Immature natural killer cell (primary cell): Measurements from ENCODE around the gene CYTL1. TPM values are rescaled to one million over a fixed set of nuclear protein-coding genes. Genes with fewer than 3 reads are reported as not detected.
"Not testable (repeated sequence)": the region's sequence is repeated elsewhere in the genome, so short reads cannot be mapped to it uniquely, and the experiment has no call there.

Experiments
- DNase-seq, 3 donors: peaks; one replicate each; pipeline ENCODE4 v3.0.0; 2022; ENCODE audit warnings: mixed read lengths in 1 of 3
- H3K27ac Mint-ChIP-seq, 6 donors: one replicate each; pipeline ENCODE4 v1.8.0; 2020; ENCODE audit warnings: mixed read lengths in 6 of 6, mild to moderate bottlenecking in 5 of 6, inconsistent platforms in 4 of 6, moderate library complexity in 3 of 6
- H3K27me3 Mint-ChIP-seq, 3 donors: one replicate each; pipeline ENCODE4 v1.8.0; 2020 to 2021; ENCODE audit warnings: low read depth in 3 of 3, mild to moderate bottlenecking in 3 of 3, mixed read lengths in 3 of 3, moderate library complexity in 3 of 3, inconsistent platforms in 1 of 3
- H3K36me3 Mint-ChIP-seq, 3 donors: one replicate each; pipeline ENCODE4 v1.8.0; 2020; ENCODE audit warnings: mixed read lengths in 3 of 3, inconsistent platforms in 2 of 3, mild to moderate bottlenecking in 2 of 3
- H3K4me1 Mint-ChIP-seq, 2 donors: one replicate each; pipeline ENCODE4 v1.8.0; 2020; ENCODE audit warnings: inconsistent platforms in 2 of 2, mild to moderate bottlenecking in 2 of 2, mixed read lengths in 2 of 2, moderate library complexity in 1 of 2
- H3K4me3 Mint-ChIP-seq, 5 donors: one replicate each; pipeline ENCODE4 v1.8.0; 2020; ENCODE audit warnings: mild to moderate bottlenecking in 5 of 5, mixed read lengths in 5 of 5, inconsistent platforms in 3 of 5, moderate library complexity in 3 of 5
- H3K9me3 Mint-ChIP-seq, 6 donors: one replicate each; pipeline ENCODE4 v1.8.0; 2020; ENCODE audit warnings: mild to moderate bottlenecking in 6 of 6, mixed read lengths in 6 of 6, inconsistent platforms in 4 of 6, moderate library complexity in 3 of 6
- polyA plus RNA-seq, 3 donors: library from polyadenylated mRNA; unstranded; fragments of 300-500 nt; fragmentation: Illumina TruSeq; gene quantifications; one replicate each; pipeline ENCODE4 v1.2.3, GENCODE V29; 2021

The CYTL1 gene
- polyA plus RNA-seq, 3 donors from 2014 or later: 0.91 to 13.5 (median 3.4) TPM

- Mint-ChIP-seq H3K4me3 (no peak overlapping the region), H3K27ac (no peak overlapping the region), H3K36me3 (no peaks in the 10 kb centered on the region), H3K9me3 (no peaks in the 10 kb centered on the region), H3K27me3 (peaks cover 0 to 8% (median 0%) of the 10 kb centered on the region in 3 donors), H3K4me1 (no peaks in the 10 kb centered on the region)
- DNase-seq: no peak
Observed at GRCh38 chr4:5027346-5027745, 8.1 kb upstream of the CYTL1 start.

DNA sequence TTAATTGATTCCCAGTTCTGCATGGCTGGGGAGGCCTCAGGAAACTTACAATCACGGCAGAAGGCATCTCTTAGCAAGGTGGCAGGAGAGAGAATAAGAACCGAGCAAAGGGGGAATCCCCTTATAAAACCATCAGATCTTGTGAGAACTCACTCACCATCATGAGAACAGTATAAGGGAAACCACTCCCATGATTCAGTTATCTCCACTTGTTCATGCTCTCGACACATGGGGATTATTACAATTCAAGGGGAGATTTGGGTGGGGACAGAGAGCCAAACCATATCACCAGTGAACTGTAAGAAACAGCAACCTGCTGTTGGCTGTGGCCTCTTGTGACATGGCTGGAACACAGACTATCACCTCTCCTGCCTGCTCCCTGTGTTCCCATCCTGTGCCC, 7.1 kb upstream of the CYTL1 start:
- no peaks in the 10 kb centered on the region for H3K36me3 Mint-ChIP-seq
- no peaks in the 10 kb centered on the region for H3K4me1 Mint-ChIP-seq
- H3K27me3 Mint-ChIP-seq: peaks cover 0 to 9% (median 0%) of the 10 kb centered on the region in 3 donors
- no peak for DNase-seq
- H3K4me3 Mint-ChIP-seq: no peak overlapping the region
- no peaks in the 10 kb centered on the region for H3K9me3 Mint-ChIP-seq
- no peak overlapping the region for H3K27ac Mint-ChIP-seq

DNA sequence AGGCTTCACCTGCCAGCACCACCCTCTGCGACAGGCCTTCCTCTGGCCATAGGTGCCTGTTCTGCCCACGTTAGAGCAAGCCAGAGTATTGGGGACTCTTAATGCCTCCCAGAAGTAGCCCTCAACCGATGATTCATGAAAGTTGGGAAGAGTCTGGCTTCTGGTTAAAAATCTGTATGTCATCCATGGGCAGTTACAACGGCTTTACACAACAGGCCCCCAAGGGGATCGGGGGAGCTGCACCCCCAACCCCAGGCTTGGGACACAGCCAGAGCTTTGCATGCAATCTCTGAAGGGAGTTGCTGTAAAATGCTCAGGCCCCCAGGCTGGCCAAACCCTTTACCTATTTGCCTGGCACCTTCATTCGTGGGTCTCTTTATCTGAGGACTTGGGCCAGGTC, 5.4 kb upstream of the CYTL1 start:
- H3K4me1 Mint-ChIP-seq: peaks cover 0 to 4% of the 10 kb centered on the region in 2 donors

DNA sequence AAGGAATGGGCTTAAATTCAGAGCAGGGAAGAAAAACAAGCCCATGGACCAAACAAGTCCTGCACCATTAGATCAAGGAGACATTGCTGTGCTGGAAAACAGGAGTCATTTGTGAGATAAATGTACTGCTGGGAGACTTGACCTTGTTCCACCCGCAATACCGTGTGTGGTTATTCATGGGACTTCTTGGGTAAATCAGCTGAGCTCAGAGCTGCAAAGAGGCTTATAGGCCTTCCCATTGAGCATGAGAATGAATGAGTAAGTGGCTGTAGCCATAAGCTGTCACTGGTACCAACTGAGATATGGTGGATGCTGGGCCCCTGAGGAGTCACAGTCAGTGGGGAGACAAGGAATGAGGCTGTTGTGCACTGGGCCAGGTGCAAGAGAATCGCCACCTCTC, 2.3 kb upstream of the CYTL1 start:
- H3K27me3 Mint-ChIP-seq: peaks cover 1 to 12% (median 2%) of the 10 kb centered on the region in 3 donors
- no peak overlapping the region for H3K27ac Mint-ChIP-seq
- H3K4me1 Mint-ChIP-seq: peaks cover 12 to 18% of the 10 kb centered on the region in 2 donors
- H3K36me3 Mint-ChIP-seq: no peaks in the 10 kb centered on the region
- DNase-seq: no peak
- H3K4me3 Mint-ChIP-seq: no peak overlapping the region
- no peaks in the 10 kb centered on the region for H3K9me3 Mint-ChIP-seq

More for the DNA sequence above, 5.4 kb upstream of the CYTL1 start:
- Mint-ChIP-seq H3K27ac (no peak overlapping the region), H3K27me3 (peaks cover 0 to 12% (median 0%) of the 10 kb centered on the region in 3 donors), H3K4me3 (no peak overlapping the region), H3K9me3 (no peaks in the 10 kb centered on the region), H3K36me3 (no peaks in the 10 kb centered on the region)
- DNase-seq: no peak

- DNase-seq: no peak
- H3K4me1 Mint-ChIP-seq: peaks cover 12 to 18% of the 10 kb centered on the region in 2 donors
- H3K4me3 Mint-ChIP-seq: peak overlapping the region in 1 of 5 donors; percentile 11
- no peaks in the 10 kb centered on the region for H3K36me3 Mint-ChIP-seq
- H3K9me3 Mint-ChIP-seq: no peaks in the 10 kb centered on the region
- peak overlapping the region in 1 of 6 donors; percentile 62 for H3K27ac Mint-ChIP-seq
- H3K27me3 Mint-ChIP-seq: peaks cover 2 to 14% (median 3%) of the 10 kb centered on the region in 3 donors
Observed at GRCh38 chr4:5020341-5020740, 1.1 kb upstream of the CYTL1 start.

- H3K4me3 Mint-ChIP-seq: peak overlapping the region in 1 of 5 donors; percentile 71
- no peaks in the 10 kb centered on the region for H3K9me3 Mint-ChIP-seq
- H3K4me1 Mint-ChIP-seq: peaks cover 12 to 18% of the 10 kb centered on the region in 2 donors
- peak overlapping the region in 1 of 6 donors; percentile 27 for H3K27ac Mint-ChIP-seq
- H3K27me3 Mint-ChIP-seq: peaks cover 2 to 13% (median 3%) of the 10 kb centered on the region in 3 donors
- H3K36me3 Mint-ChIP-seq: no peaks in the 10 kb centered on the region
- DNase-seq: no peak
Observed at GRCh38 chr4:5019796-5020195, 538 bp upstream of the CYTL1 start.

- Mint-ChIP-seq H3K27ac (peak overlapping the region in 1 of 6 donors; percentile 47), H3K4me1 (peaks cover 12 to 18% of the 10 kb centered on the region in 2 donors), H3K4me3 (peak overlapping the region in 2 of 5 donors; percentile 17 to 71), H3K9me3 (no peaks in the 10 kb centered on the region), H3K27me3 (peaks cover 2 to 10% (median 3%) of the 10 kb centered on the region in 3 donors), H3K36me3 (no peaks in the 10 kb centered on the region)
- peak in 1 of 3 donors; percentile 8 for DNase-seq
Observed at GRCh38 chr4:5018603-5019002, 655 bp downstream of the CYTL1 start.

DNA sequence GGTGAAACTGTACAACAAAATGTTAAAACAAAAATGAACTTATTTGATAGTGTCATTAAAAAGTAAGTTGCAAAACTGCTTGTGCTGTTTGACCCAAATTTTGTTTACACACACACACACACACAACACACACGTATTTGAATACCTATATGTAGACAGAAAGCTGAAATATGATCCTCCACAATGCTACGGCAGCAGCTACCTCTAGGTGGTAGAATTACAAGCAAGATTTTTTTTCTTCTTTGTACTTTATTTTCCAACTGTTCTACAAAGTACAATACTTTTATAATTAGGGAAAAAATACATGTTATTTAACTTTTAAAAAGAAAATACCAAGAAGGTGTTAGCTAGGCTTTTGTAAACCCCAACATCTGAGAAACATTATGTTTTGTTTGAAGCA, 1.2 kb downstream of the CYTL1 start:
- H3K4me1 Mint-ChIP-seq: peaks cover 12 to 22% of the 10 kb centered on the region in 2 donors
- no peaks in the 10 kb centered on the region for H3K36me3 Mint-ChIP-seq
- no peak for DNase-seq
- H3K9me3 Mint-ChIP-seq: no peaks in the 10 kb centered on the region
- peaks cover 2 to 12% (median 3%) of the 10 kb centered on the region in 3 donors for H3K27me3 Mint-ChIP-seq
- H3K4me3 Mint-ChIP-seq: peak overlapping the region in 1 of 5 donors; percentile 71
- peak overlapping the region in 1 of 6 donors; percentile 47 for H3K27ac Mint-ChIP-seq

DNA sequence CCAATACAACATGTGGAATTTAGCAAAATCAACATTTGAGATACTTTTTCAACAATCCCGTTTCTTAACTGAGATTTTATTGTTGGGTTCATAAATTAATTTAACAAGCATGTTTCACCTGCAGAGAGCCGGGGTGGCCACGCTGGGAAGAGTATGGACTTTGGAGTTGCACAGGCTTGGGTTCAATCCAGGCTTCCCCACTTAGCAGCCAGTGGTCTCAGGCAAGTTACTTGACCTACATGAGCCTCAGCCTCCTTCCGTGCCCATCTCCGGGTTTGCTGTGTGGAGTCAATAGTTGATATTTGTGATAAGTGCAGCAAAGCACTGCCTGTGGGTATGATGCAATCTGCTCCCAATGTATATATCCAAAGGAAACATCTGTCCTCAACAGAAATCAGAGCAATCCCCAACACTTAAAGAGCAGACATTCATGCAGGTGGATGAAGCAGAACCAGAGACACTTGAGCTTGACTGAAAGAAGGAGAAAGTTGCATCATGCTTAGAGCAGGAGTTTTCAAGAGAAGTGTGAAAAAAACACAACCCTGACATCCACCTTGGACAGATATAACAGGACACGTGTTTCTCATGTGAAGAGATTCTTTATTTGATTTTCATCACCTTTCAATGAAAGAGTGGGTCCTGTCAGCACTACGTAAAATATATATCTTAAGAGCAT, 5.1 kb downstream of the CYTL1 start:
- no peak overlapping the region for H3K27ac Mint-ChIP-seq
- no peak overlapping the region for H3K4me3 Mint-ChIP-seq
- H3K4me1 Mint-ChIP-seq: peaks cover 10 to 19% of the 10 kb centered on the region in 2 donors
- H3K36me3 Mint-ChIP-seq: no peaks in the 10 kb centered on the region
- DNase-seq: no peak
- H3K27me3 Mint-ChIP-seq: peaks cover 5 to 20% (median 7%) of the 10 kb centered on the region in 3 donors
- H3K9me3 Mint-ChIP-seq: no peaks in the 10 kb centered on the region

- Mint-ChIP-seq H3K4me3 (no peak overlapping the region), H3K4me1 (peaks cover under 1 to 7% of the 10 kb centered on the region in 2 donors), H3K36me3 (no peaks in the 10 kb centered on the region), H3K9me3 (no peaks in the 10 kb centered on the region), H3K27me3 (peaks cover 5 to 23% (median 9%) of the 10 kb centered on the region in 3 donors), H3K27ac (no peak overlapping the region)
- DNase-seq: no peak
Observed at GRCh38 chr4:5012958-5013357, 6.3 kb downstream of the CYTL1 start.

- no peak for DNase-seq
- Mint-ChIP-seq H3K4me1 (peaks cover 0 to 5% of the 10 kb centered on the region in 2 donors), H3K27me3 (peaks cover 5 to 23% (median 9%) of the 10 kb centered on the region in 3 donors), H3K36me3 (no peaks in the 10 kb centered on the region), H3K9me3 (no peaks in the 10 kb centered on the region), H3K27ac (no peak overlapping the region), H3K4me3 (no peak overlapping the region)
Observed at GRCh38 chr4:5012244-5012898, 6.9 kb downstream of the CYTL1 start.

- Mint-ChIP-seq H3K27ac (no peak overlapping the region), H3K36me3 (no peaks in the 10 kb centered on the region), H3K4me1 (peaks cover 0 to 5% of the 10 kb centered on the region in 2 donors), H3K27me3 (peaks cover 3 to 18% (median 9%) of the 10 kb centered on the region in 3 donors), H3K4me3 (no peak overlapping the region), H3K9me3 (no peaks in the 10 kb centered on the region)
- DNase-seq: no peak
Observed at GRCh38 chr4:5010984-5011383, 8.3 kb downstream of the CYTL1 start.

- Mint-ChIP-seq H3K27ac (no peak overlapping the region), H3K36me3 (no peaks in the 10 kb centered on the region), H3K9me3 (peaks cover 0 to 2% (median 0%) of the 10 kb centered on the region in 6 donors), H3K4me3 (no peak overlapping the region), H3K4me1 (peaks cover 0 to 5% of the 10 kb centered on the region in 2 donors), H3K27me3 (peaks cover 6 to 23% (median 14%) of the 10 kb centered on the region in 3 donors)
- DNase-seq: no peak
Observed at GRCh38 chr4:5009796-5010195, 9.5 kb downstream of the CYTL1 start.

DNA sequence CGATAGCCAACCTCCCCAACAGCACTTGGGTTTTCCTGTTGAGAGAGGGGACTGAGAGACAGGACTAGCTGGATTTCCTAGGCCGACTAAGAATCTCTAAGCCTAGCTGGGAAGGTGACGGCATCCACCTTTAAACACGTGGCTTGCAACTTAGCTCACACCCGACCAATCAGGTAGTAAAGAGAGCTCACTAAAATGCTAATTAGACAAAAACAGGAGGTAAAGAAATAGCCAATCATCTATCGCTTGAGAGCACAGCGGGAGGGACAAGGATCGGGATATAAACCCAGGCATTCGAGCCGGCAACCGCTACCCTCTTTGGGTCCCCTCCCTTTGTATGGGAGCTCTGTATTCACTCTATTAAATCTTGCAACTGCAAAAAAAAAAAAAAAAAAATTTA, 12.3 kb downstream of the CYTL1 start:
- not testable (repeated sequence) for H3K4me1 Mint-ChIP-seq, DNase-seq, H3K4me3 Mint-ChIP-seq, H3K27ac Mint-ChIP-seq, H3K36me3 Mint-ChIP-seq, H3K9me3 Mint-ChIP-seq
- H3K27me3 Mint-ChIP-seq: peaks cover 6 to 21% (median 17%) of the 10 kb centered on the region in 3 donors
